ENCODE data around the gene C5orf58. TPM values are rescaled to one million over a fixed set of nuclear protein-coding genes. Genes with fewer than 3 reads are reported as not detected.
A peak's percentile ranks its signal among the peaks of the same experiment; 100 is the strongest.

C5orf58 gene
- total and polyA plus RNA-seq, 9 donors = 0.36 TPM; not detected in 8

GRCh38 chr5:170279459-170279817 lies 46.7 kb downstream of the C5orf58 start:
- WGBS, 3 donors = 85 to 93% (median 92%) methylated on average over 4 of the region's 4 CpGs
- peaks cover 4% of the 10 kb centered on the region for H3K4me1 ChIP-seq (ENCODE audit: insufficient read depth)
- H3K27ac ChIP-seq = peak overlapping the region in 1 of 2 donors; percentile 9
- TF ChIP-seq POLR2A (IDR thresholded peaks at IDR 0.05) = no peak
- TF ChIP-seq, protein P1, sequence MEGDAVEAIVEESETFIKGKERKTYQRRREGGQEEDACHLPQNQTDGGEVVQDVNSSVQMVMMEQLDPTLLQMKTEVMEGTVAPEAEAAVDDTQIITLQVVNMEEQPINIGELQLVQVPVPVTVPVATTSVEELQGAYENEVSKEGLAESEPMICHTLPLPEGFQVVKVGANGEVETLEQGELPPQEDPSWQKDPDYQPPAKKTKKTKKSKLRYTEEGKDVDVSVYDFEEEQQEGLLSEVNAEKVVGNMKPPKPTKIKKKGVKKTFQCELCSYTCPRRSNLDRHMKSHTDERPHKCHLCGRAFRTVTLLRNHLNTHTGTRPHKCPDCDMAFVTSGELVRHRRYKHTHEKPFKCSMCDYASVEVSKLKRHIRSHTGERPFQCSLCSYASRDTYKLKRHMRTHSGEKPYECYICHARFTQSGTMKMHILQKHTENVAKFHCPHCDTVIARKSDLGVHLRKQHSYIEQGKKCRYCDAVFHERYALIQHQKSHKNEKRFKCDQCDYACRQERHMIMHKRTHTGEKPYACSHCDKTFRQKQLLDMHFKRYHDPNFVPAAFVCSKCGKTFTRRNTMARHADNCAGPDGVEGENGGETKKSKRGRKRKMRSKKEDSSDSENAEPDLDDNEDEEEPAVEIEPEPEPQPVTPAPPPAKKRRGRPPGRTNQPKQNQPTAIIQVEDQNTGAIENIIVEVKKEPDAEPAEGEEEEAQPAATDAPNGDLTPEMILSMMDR (IDR thresholded peaks at IDR 0.05) = no peak
- TF ChIP-seq EP300 (IDR thresholded peaks at IDR 0.05) = no peak
- H3K4me3 ChIP-seq = no peak overlapping the region
- intact Hi-C loops (cut with DNase I) = no loop called here
- H3K27me3 ChIP-seq = no peaks in the 10 kb centered on the region
- no peak for DNase-seq
- no peaks in the 10 kb centered on the region for H3K9me3 ChIP-seq
- no peaks in the 10 kb centered on the region for H3K36me3 ChIP-seq

- Histone ChIP-seq H3K27me3 (no peaks in the 10 kb centered on the region), H3K27ac (peak overlapping the region in 1 of 2 donors; percentile 9), H3K4me1 (ENCODE audit: insufficient read depth) (peaks cover 4% of the 10 kb centered on the region), H3K9me3 (no peaks in the 10 kb centered on the region), H3K4me3 (no peak overlapping the region), H3K36me3 (no peaks in the 10 kb centered on the region)
- intact Hi-C loops (cut with DNase I) = no loop called here
- peak in 3 of 5 donors; percentile 57 to 75 (median 64) for DNase-seq
- WGBS, 3 donors = 18 to 24% (median 22%) methylated on average over 6 of the region's 6 CpGs
- TF ChIP-seq, protein P1 (IDR thresholded peaks at IDR 0.05) = no peak
- peak; percentile 81 for TF ChIP-seq EP300 (IDR thresholded peaks at IDR 0.05)
- TF ChIP-seq POLR2A (IDR thresholded peaks at IDR 0.05) = no peak
Measured at GRCh38 chr5:170280011-170280493, 47.3 kb downstream of the C5orf58 start.

- intact Hi-C loops (cut with DNase I) = no loop called here
- TF ChIP-seq EP300 (IDR thresholded peaks at IDR 0.05) (no peak), POLR2A (IDR thresholded peaks at IDR 0.05) (no peak)
- TF ChIP-seq, protein P1 (IDR thresholded peaks at IDR 0.05) = no peak
- Histone ChIP-seq H3K27me3 (no peaks in the 10 kb centered on the region), H3K9me3 (no peaks in the 10 kb centered on the region), H3K4me3 (no peak overlapping the region), H3K27ac (no peak overlapping the region), H3K4me1 (ENCODE audit: insufficient read depth) (peaks cover 8% of the 10 kb centered on the region), H3K36me3 (no peaks in the 10 kb centered on the region)
- DNase-seq = no peak
- 79 to 96% (median 83%) methylated on average over 1 of the region's 1 CpG for WGBS, 3 donors
Measured at GRCh38 chr5:170283296-170283695, 50.5 kb downstream of the C5orf58 start.

DNA sequence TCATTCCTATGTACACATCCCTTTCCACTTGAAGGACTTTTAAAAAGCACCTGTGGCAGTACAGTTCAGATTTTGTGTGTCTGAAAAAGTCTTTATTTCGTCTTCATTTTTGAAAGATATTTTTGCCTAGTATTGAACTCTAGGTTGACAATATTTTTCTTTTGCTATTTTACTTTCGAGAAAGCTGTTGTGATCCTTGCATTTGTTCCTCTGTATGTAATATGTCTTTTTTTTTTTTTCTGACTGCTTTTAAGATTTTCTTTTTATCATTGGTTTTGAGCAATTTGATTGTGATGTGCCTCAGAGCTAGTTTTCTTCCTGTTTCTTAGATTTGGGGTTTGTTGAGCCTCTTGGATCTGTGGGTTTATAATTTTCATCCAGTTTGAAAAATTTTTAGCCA lies 51.4 kb downstream of the C5orf58 start:
- Histone ChIP-seq H3K4me3 (no peak overlapping the region), H3K36me3 (no peaks in the 10 kb centered on the region), H3K27me3 (no peaks in the 10 kb centered on the region), H3K4me1 (ENCODE audit: insufficient read depth) (peaks cover 12% of the 10 kb centered on the region), H3K27ac (no peak overlapping the region), H3K9me3 (no peaks in the 10 kb centered on the region)
- TF ChIP-seq POLR2A (IDR thresholded peaks at IDR 0.05) = no peak
- TF ChIP-seq, protein P1 (IDR thresholded peaks at IDR 0.05) = no peak
- no peak for TF ChIP-seq EP300 (IDR thresholded peaks at IDR 0.05)
- intact Hi-C loops (cut with DNase I) = no loop called here
- no peak for DNase-seq
- WGBS, 3 donors = 93 to 96% (median 94%) methylated on average over 2 of the region's 2 CpGs
